Measurements from ENCODE around the gene CCDC91. TPM values are rescaled to one million over a fixed set of nuclear protein-coding genes. Genes with fewer than 3 reads are reported as not detected.
"Not testable (repeated sequence)": the region's sequence is repeated elsewhere in the genome, so short reads cannot be mapped to it uniquely, and the experiment has no call there.

The CCDC91 gene
- total RNA-seq, 1 donor from 2014 or later: 23.2 TPM

DNA sequence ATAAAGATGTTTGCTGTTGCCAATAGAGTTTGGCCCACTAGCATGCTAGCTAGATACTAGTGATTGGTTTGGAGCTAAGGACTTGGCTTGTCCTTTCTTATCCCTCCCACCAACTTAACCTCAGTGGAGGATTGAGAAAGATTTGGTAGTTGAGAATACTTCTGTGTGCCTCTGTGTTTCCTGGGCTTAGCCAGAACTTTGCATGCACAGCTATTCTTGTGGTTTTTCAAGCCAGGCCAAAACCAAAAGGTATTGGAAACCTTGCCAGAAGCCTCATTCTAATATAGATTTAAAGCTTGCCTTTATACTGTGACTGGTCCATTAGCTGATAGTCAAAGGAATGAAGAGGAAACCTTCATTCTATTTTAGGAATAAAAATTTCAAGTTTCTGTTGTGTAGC, 188.5 kb downstream of the CCDC91 start:
- Mint-ChIP-seq H3K27ac (no peak overlapping the region), H3K4me3 (no peak overlapping the region), H3K9me3 (no peaks in the 10 kb centered on the region), H3K27me3 (no peaks in the 10 kb centered on the region), H3K4me1 (ENCODE audit: unreplicated experiment) (no peaks in the 10 kb centered on the region), H3K36me3 (peaks cover 14% of the 10 kb centered on the region)
- DNase-seq (ENCODE audit: extremely low spot score, unreplicated experiment): no peak
- TF ChIP-seq, protein P1, sequence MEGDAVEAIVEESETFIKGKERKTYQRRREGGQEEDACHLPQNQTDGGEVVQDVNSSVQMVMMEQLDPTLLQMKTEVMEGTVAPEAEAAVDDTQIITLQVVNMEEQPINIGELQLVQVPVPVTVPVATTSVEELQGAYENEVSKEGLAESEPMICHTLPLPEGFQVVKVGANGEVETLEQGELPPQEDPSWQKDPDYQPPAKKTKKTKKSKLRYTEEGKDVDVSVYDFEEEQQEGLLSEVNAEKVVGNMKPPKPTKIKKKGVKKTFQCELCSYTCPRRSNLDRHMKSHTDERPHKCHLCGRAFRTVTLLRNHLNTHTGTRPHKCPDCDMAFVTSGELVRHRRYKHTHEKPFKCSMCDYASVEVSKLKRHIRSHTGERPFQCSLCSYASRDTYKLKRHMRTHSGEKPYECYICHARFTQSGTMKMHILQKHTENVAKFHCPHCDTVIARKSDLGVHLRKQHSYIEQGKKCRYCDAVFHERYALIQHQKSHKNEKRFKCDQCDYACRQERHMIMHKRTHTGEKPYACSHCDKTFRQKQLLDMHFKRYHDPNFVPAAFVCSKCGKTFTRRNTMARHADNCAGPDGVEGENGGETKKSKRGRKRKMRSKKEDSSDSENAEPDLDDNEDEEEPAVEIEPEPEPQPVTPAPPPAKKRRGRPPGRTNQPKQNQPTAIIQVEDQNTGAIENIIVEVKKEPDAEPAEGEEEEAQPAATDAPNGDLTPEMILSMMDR (conservative IDR thresholded peaks at IDR 0.05): no peak

DNA sequence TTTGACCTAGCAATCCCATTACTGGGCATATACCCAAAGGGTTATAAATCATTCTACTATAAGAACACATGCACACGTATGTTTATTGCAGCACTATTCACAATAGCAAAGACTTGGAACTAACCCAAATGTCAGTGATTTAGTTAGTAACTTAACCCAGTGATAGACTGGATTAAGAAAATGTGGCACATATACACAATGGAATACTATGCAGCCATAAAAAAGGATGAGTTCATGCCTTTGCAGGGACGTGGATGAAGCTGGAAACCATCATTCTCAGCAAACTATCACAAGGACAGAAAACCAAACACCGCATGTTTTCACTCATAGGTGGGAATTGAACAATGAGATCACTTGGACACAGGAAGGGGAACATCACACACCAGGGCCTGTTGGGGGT, 189.5 kb downstream of the CCDC91 start:
- H3K9me3 Mint-ChIP-seq; H3K27ac Mint-ChIP-seq; H3K27me3 Mint-ChIP-seq; DNase-seq (ENCODE audit: extremely low spot score, unreplicated experiment); H3K4me1 Mint-ChIP-seq (ENCODE audit: unreplicated experiment); H3K4me3 Mint-ChIP-seq; H3K36me3 Mint-ChIP-seq: not testable (repeated sequence)

DNA sequence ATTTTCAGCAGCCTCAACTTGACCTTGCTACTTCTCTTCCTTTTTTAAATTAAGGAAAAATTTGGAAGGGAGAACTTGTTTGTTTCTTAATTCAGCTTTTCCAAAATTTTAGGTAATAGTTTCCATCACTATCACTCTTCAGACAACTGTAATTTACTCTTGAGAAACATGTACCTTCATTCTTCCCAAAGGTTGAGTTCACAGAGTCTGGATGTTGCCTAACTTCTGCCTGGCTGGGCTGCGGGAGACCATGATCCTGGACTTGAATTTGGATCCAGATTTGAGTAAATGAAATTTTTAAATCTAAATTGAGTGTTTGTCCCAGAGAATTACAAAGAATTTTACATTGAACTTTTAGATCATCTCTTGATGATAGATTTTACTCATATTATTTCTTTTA, 193.1 kb downstream of the CCDC91 start:
- H3K36me3 Mint-ChIP-seq: peaks cover 15% of the 10 kb centered on the region
- no peaks in the 10 kb centered on the region for H3K4me1 Mint-ChIP-seq (ENCODE audit: unreplicated experiment)
- no peak overlapping the region for H3K4me3 Mint-ChIP-seq
- H3K27me3 Mint-ChIP-seq: no peaks in the 10 kb centered on the region
- TF ChIP-seq, protein P1 (conservative IDR thresholded peaks at IDR 0.05): no peak
- H3K27ac Mint-ChIP-seq: no peak overlapping the region
- DNase-seq (ENCODE audit: extremely low spot score, unreplicated experiment): no peak
- H3K9me3 Mint-ChIP-seq: no peaks in the 10 kb centered on the region

DNA sequence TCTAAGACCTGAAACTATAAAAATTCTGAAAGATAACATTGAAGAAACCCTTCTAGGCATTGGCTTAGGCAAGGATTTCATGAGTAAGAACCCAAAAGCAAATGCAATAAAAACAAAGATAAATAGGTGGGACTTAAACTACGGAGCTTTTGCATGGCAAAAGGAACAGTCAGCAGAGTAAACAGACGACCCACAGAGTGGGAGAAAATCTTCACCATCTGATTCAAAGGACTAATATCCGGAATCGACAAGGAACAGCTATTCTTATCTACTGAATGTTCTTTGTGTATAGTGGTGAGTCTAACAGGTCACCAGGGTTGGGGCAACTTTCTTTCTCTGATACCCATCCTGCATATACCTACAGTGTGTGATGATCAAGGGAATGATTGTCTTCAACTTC, 198.6 kb downstream of the CCDC91 start:
- no peaks in the 10 kb centered on the region for H3K27me3 Mint-ChIP-seq
- no peak for DNase-seq (ENCODE audit: extremely low spot score, unreplicated experiment)
- no peaks in the 10 kb centered on the region for H3K4me1 Mint-ChIP-seq (ENCODE audit: unreplicated experiment)
- H3K4me3 Mint-ChIP-seq: no peak overlapping the region
- no peaks in the 10 kb centered on the region for H3K9me3 Mint-ChIP-seq
- H3K27ac Mint-ChIP-seq: no peak overlapping the region
- H3K36me3 Mint-ChIP-seq: peaks cover 31% of the 10 kb centered on the region
- TF ChIP-seq, protein P1 (conservative IDR thresholded peaks at IDR 0.05): no peak

DNA sequence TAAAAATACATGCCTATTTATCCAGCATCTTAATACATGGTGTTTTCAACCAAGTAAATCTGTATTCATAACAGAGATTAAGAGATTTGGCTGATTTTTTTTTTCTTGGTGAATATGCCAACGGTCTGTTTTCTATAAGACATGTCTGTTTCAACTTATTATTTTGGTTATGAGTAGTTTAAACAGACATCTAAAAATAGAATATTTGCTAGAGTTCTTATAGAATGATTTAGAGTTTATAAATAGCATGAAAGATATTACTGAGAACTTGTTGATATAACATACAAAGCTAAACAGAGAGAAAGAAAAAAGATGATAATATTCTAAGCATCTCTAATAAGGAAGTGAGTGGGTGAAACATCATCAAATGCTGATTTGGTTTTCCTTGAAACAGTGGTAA, 199.9 kb downstream of the CCDC91 start:
- peaks cover 4% of the 10 kb centered on the region for H3K9me3 Mint-ChIP-seq
- H3K27ac Mint-ChIP-seq: no peak overlapping the region
- H3K4me1 Mint-ChIP-seq (ENCODE audit: unreplicated experiment): no peaks in the 10 kb centered on the region
- H3K27me3 Mint-ChIP-seq: no peaks in the 10 kb centered on the region
- DNase-seq (ENCODE audit: extremely low spot score, unreplicated experiment): no peak
- no peak overlapping the region for H3K4me3 Mint-ChIP-seq
- H3K36me3 Mint-ChIP-seq: peaks cover 39% of the 10 kb centered on the region
- TF ChIP-seq, protein P1 (conservative IDR thresholded peaks at IDR 0.05): no peak

DNA sequence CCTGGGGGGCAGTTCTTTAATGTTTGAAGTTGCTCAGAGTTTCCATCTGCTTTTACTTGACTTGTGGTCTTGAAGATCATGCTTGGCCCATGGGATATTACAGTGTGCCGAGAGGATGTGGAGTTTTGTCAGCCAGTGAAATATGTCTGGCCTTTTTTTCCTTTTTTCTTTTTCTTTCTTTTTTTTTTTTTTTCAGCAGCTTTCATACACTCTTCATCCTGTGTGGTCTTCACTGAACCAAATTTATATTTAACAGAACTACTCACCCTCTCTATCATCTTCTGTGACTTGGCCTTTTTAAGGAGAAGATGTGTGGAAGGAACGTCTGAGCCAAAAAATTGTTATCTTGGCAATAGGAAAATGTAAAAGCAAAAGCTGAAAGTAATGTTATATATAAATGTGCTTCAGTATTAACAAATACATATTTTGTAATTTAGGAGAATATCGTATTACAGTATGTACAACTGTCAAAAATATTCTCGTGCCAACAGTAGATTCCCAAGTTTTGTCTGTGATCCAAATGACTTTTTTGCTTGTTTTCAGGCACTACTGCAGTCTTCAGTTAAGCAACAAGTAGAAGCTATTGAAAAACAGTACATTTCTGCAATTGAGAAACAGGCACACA, 200.6 kb downstream of the CCDC91 start:
- Mint-ChIP-seq H3K27me3 (no peaks in the 10 kb centered on the region), H3K4me3 (no peak overlapping the region)
- DNase-seq (ENCODE audit: extremely low spot score, unreplicated experiment): no peak

More for the DNA sequence above, 200.6 kb downstream of the CCDC91 start:
- Mint-ChIP-seq H3K36me3 (peaks cover 42% of the 10 kb centered on the region), H3K9me3 (peaks cover 4% of the 10 kb centered on the region), H3K4me1 (ENCODE audit: unreplicated experiment) (no peaks in the 10 kb centered on the region), H3K27ac (no peak overlapping the region)
- TF ChIP-seq, protein P1 (conservative IDR thresholded peaks at IDR 0.05): no peak

All from type B pancreatic cell (in vitro differentiated cells).